ENCODE results near the gene MFAP4.

Gene MFAP4

DNA sequence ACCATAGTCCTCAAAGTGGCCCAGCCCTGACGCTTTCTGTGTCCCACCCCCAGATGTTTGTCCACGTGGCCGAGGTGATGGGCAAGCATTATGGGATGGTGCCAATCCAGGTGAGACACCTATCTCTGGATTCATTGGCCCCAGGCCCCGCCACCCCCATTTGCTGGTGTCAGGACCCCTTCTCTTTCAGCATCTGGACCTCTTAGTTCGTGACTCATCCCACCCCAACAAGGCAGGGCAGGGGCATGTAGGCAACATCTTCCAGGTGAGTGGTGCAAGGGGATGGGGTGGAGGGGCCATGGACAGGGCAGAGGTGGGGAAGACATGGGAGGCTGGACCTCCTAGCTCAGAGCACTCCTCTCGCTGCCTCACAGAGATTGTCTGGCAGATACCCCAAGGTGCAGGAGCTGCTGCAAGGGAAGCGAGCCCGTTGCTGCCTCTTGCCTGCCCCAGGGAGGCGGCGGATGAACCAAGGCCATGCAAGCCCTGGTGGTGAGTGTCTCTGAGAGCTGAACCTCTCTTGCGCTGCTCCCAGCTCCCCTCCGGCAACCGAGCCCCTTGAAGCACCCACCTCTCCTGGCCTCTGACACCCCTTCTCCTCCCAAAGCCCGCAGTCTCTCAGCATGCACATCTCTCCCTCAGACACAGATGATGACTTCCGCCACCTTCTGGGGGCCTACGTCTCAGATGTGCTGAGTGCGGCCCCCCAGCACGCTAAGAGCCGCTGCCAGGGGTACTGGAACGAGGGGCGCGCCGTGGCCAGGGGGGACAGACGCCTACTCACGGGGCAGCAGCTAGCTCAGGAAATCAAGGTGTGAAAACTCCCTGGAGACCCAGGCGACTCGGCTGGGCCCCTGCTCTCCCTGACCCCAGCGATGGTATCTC is 27.6 kb upstream of the MFAP4 start:
- no peak overlapping the region for H3K4me3 ChIP-seq (ENCODE audit: low read length)
- TF ChIP-seq ZNF274 (IDR thresholded peaks at IDR 0.05; ENCODE audit: low read depth, low read length) = no peak

DNA sequence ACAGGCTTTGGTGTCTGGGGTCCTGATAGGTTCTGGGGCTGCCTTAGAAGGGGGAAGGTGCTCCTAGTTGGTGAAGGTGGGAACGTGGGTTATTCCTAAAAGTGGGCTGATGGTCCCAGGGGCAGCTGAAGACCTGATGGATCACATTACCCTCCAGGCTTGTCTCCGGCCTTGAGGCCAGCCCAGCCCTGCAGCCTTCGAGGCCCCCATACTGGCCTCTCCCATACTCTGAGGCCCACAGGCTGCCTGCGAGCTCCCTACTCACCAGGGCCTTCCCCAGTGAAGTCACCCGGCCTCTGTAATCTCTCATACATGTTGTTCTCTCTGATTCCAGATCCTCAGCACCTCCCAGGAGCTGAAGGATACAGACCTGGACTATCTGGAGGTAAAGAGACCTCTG is 26.8 kb upstream of the MFAP4 start:
- no peak for TF ChIP-seq ZNF274 (IDR thresholded peaks at IDR 0.05; ENCODE audit: low read depth, low read length)
- no peak overlapping the region for H3K4me3 ChIP-seq (ENCODE audit: low read length)

DNA sequence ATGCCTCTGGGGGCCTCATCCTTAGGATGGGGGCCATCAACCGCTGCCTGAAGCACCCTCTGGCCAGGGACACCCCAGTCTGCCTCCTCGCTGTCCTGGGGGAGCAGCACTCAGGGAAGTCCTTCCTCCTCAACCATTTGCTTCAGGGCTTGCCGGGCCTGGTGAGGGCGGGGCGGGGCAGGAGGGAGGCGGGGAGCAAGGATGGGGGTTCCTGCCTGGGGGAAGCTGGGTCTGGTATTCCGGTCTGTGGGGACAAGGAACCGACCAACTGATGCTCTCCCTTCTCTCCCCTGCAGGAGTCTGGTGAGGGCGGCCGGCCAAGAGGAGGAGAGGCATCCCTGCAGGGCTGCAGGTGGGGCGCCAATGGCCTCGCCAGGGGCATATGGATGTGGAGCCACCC is 26.0 kb upstream of the MFAP4 start:
- no peak overlapping the region for H3K4me3 ChIP-seq (ENCODE audit: low read length)
- TF ChIP-seq ZNF274 (IDR thresholded peaks at IDR 0.05; ENCODE audit: low read depth, low read length) = no peak

DNA sequence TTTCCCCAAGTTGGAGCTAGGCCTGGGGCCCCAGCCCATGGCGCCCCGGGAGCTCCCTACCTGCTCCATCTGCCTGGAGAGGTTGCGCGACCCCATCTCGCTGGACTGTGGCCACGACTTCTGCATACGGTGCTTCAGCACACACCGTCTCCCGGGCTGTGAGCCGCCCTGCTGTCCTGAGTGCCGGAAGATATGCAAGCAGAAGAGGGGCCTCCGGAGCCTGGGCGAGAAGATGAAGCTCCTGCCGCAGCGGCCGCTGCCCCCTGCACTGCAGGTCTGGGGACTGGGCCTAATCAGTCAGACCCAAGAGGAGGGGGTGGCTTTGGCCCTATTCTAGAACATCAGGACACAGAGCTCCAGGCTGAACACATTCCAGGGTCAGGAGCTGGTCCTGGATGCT is 25.5 kb upstream of the MFAP4 start:
- no peak for TF ChIP-seq ZNF274 (IDR thresholded peaks at IDR 0.05; ENCODE audit: low read depth, low read length)
- H3K4me3 ChIP-seq (ENCODE audit: low read length) = no peak overlapping the region

DNA sequence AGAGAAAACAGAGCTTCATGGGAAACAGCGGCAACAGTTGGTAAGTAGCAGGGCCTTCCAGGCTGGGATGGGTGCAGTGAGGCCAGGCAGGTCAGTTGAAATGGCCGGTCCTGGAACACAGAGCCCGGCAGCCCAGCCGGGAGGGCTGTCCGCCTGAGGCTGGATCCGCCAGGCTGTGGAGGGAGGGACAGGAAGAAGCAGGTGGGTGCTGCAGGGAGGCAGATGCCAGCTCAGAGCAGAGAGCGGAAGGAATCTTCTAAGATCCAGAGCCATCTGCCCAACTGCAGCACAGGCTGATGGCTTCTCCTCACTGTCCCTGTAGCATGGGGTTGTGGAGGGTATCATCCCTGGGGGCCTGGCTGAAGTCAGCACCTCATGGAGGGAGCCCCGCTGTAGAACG is 24.6 kb upstream of the MFAP4 start:
- no peak for TF ChIP-seq ZNF274 (IDR thresholded peaks at IDR 0.05; ENCODE audit: low read depth, low read length)
- H3K4me3 ChIP-seq (ENCODE audit: low read length) = no peak overlapping the region

DNA sequence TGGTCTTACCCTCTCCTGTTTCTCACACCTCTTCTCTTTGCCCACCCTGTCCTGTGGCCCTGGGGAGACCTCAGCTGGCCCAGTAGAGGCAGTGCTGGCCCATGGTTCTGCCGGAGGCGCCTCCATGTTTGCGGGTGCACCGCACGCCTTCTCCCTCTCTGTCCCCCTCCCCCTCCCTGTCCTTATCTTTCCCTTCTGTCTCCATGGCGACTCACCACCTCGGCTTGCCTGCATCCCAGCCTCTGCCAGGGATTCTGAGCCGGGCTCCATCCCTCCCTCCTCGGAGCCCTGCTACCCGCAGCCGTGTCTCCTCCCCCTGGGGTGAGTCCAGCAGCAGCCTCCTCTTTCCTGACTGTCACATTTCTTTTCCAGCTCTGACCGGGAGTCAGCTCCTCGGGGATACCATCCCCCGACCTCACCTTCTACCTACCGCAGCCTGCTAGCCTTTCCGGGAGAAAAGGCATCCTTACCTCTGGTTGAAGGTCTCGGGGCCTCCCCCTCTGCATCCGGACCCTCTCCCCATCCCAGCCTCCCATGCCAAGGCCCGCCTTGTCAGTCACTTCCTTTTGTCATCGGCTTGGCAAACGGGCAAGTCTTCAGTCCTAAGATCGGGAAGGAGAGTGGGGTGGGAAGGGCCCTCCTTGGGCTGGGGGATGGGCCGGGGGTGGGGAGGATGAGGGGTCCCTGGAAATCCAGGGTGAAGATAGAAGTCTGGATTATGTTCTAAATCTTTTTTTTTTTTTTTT is 24.1 kb upstream of the MFAP4 start, which contains the start of gene RNF112:
RNF112 (plus strand) TSS at position 358 of the 746 bp plus-strand sequence; CDS start at position 535, 177 bp downstream.
- H3K4me3 ChIP-seq (ENCODE audit: low read length) = no peak within 1 kb of the TSS
- TF ChIP-seq ZNF274 (IDR thresholded peaks at IDR 0.05; ENCODE audit: low read depth, low read length) = no peak

DNA sequence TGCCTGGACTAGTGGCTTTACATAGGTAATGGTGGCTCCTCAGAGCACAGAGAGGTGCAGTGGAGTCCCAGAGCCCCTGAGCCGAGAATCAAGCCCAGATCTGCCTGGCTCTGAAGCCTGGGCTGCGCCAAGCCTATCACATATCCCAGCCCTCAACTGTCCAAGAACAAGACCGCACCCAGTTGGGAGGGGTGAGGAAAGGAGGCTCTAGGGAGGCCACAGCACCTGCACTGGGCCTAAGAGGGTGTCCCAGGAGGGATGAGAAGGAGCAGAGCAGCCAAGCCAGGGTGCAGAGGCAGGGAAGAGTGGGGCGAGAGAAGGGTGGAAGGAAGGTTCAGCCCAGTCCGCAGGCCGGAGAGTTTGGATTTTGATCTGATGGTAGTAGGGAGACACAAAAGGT is 23.1 kb upstream of the MFAP4 start:
- no peak for TF ChIP-seq ZNF274 (IDR thresholded peaks at IDR 0.05; ENCODE audit: low read depth, low read length)
- H3K4me3 ChIP-seq (ENCODE audit: low read length) = no peak overlapping the region

DNA sequence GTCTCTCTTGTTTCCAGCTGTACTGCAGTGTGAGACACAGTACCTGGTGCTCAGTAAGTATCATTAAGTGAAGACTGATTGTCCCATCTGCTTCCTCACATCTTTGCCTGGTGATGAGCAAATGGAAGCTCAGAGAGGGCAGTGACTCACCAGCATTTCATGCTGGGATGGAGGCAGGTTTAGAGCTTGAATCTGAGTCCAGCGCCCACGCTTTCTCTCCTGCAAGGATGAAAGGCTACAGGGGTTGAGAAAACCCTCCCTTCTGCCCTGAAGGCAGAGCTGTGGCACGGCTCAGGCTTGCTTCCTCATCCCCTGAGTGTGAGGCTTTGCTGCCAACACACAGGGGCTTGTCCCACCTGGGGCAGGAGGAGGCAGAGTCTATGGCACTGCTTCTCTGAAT is 22.5 kb upstream of the MFAP4 start:
- TF ChIP-seq ZNF274 (IDR thresholded peaks at IDR 0.05; ENCODE audit: low read depth, low read length) = no peak
- H3K4me3 ChIP-seq (ENCODE audit: low read length) = no peak overlapping the region

DNA sequence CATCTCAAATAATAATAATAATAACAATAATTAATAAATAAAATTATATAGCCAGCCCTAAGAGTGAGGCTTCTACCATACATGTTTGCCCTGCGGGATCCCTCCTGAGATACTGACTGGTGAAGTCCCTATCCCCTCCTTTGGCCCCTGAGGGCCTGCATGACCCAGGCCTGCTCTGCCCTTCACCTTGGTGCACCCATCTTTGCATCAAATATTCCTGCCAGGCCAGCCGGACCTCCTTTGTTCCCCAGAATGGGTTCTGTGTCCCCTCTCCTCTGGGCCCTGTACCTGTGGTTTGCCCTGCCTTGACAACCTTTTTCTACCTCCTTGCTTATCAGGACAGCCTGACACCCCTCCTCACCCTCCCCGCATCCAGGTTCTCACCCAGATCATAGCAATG is 22.1 kb upstream of the MFAP4 start:
- H3K4me3 ChIP-seq (ENCODE audit: low read length) = no peak overlapping the region
- no peak for TF ChIP-seq ZNF274 (IDR thresholded peaks at IDR 0.05; ENCODE audit: low read depth, low read length)

DNA sequence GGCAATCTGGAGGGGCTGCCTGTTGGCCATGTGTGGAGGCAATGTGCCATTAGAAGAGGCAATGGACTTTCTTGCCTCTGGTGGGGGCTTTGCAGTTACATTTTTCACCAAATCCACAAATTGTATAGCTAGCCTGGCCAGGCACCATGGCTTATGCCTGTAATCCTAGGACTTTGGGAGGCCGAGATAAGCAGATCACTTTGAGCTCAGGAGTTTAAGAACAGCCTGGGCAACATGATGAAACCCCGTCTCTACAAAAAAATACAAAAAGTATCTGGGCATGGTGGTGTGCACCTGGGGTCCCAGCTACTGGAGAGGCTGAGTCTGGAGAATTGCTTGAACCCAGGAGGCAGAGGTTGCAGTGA is 21.3 kb upstream of the MFAP4 start:
- H3K4me3 ChIP-seq (ENCODE audit: low read length) = no peak overlapping the region

DNA sequence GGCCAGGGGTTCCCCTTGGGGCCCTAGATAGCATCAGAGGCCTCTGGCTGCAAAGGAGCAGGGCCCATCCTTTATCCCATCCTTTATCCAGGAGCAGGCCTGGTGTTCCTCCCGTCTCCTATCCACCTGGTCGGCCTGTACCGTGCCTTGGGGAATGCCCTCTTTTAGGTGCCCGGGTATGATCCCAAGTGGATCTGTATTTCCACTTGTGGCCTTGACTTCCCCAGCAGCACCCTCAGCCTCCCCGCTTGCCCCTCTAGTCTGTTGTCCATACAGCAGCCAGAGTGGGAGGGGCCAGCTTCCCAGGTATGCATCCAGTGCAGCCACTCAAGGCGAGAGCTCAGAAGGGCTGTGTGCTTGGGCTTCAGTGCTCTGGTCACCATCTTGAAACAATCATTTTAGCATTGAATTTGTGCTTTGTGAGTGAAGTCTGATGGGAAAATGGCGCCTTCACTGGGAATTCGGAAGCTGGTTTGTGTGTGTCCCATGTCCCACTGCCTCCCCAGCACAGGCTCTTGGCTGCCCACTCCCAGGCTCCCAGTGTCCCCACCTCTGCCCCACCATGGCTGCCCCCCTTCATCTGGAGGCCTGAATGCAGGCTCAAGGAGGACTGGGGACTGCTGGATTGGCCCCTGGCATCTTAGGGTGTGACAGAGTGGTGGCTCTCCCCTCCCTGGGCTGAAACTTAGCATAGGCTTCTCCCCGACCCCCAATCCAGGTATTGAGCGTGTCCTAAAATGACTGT is 20.8 kb upstream of the MFAP4 start:
- H3K4me3 ChIP-seq (ENCODE audit: low read length) = no peak overlapping the region
- no peak for TF ChIP-seq ZNF274 (IDR thresholded peaks at IDR 0.05; ENCODE audit: low read depth, low read length)

More for the DNA sequence above, 21.3 kb upstream of the MFAP4 start:
- TF ChIP-seq ZNF274 (IDR thresholded peaks at IDR 0.05; ENCODE audit: low read depth, low read length) = no peak

DNA sequence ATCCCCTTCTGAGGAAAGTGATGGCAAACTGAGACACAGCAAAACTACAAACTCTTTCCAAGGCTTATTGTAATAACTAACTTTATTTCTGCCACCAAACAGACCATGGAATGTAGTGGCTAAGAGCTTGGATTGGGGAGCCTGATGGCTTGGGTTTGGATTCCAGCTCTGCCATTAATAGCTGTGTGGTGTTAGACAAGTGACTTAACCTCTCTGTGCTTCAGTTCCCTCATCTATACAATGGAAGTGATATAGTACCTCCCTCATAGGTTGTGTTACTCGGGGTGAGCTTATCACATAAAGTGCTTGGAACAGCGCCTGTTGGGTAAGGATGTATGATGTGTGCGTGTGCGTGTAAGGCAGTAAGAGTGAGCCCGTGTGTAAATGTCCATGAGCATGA is 18.1 kb upstream of the MFAP4 start:
- no peak overlapping the region for H3K4me3 ChIP-seq (ENCODE audit: low read length)
- no peak for TF ChIP-seq ZNF274 (IDR thresholded peaks at IDR 0.05; ENCODE audit: low read depth, low read length)

DNA sequence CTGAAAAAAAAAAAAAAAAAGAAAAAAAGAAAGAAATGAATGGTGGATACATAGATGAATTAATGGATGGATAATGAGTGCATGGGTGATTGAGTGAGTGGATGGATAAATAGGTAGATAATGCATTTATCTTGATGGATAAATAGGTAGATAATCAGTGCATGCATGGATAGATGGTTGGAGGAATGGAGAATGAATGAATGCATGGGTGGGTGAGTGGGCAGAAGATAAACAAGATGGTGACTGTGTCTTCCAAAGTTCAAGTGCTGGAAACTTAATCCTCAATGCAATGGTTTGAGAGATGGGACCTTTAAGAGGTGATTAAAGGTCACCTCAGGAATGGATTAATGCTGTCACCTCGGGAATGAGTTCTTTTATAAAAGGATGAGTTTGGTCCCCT is 17.3 kb upstream of the MFAP4 start:
- H3K4me3 ChIP-seq (ENCODE audit: low read length) = no peak overlapping the region

DNA sequence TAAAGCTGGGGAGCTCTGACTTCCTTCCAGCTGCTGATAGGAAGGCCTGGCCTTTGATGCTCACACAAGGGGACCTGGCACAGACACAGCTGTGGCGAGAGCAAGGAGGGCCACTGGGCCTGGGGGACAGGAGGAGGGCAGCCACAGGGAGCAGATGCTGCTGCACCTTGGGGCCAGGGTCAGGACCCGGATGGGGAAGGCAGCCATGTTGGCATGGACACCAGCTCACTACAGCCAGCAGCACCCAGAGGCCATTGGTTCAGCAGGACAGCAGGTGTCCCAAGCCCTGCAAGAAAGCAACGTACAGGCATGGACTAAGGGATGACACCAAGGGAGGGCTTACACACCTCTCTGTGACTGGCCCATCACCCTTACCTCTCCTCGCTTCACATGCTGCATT is 16.0 kb upstream of the MFAP4 start:
- TF ChIP-seq ZNF274 (IDR thresholded peaks at IDR 0.05; ENCODE audit: low read depth, low read length) = no peak
- H3K4me3 ChIP-seq (ENCODE audit: low read length) = no peak overlapping the region

More for the DNA sequence above, 17.3 kb upstream of the MFAP4 start:
- no peak for TF ChIP-seq ZNF274 (IDR thresholded peaks at IDR 0.05; ENCODE audit: low read depth, low read length)

Data from GM08714 (cell line).